ENCODE data around the gene ZNF182. TPM values are rescaled to one million over a fixed set of nuclear protein-coding genes. Genes with fewer than 3 reads are reported as not detected.
"Not testable (repeated sequence)": the region's sequence is repeated elsewhere in the genome, so short reads cannot be mapped to it uniquely, and the experiment has no call there.

ZNF182 gene
- polyA plus RNA-seq, 3 donors from 2014 or later = 1.9 to 5.3 TPM; not detected in 1

DNA sequence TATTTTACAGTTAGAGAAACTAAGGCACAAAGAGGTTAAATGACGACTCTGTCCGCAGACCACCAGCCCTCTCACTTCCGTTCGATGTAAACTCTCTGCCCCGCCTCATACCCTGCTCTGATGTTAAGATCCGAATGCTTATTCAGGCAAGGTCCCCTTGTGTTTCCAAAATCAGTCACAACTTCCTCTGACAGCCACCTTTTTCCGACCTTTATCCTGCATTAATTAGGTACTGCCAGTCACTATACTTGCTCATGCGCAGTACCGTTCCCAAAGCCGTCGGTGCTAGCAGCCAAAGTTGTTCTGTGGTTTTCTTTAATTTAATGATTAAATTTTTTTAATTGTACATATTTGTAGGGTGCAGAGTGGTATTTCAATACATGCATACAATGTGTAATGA lies 16.7 kb upstream of the ZNF182 start:
- Mint-ChIP-seq H3K27ac (peak overlapping the region; percentile 46 to 96 (median 82)), H3K4me1 (peaks cover 8 to 18% of the 10 kb centered on the region in 2 donors), H3K4me3 (peak overlapping the region; percentile 78 to 97 (median 92))
- H3K9me3 Mint-ChIP-seq; H3K36me3 Mint-ChIP-seq; H3K27me3 Mint-ChIP-seq (ENCODE audit: low read depth in 3 of 3): not testable (repeated sequence)
- peak in 1 of 3 donors; percentile 11 for DNase-seq

GRCh38 chrX:48019892-48020291 lies 16.1 kb upstream of the ZNF182 start:
- H3K9me3 Mint-ChIP-seq; DNase-seq; H3K36me3 Mint-ChIP-seq; H3K27me3 Mint-ChIP-seq (ENCODE audit: low read depth in 3 of 3): not testable (repeated sequence)
- Mint-ChIP-seq H3K27ac (peak overlapping the region in 1 of 6 donors; percentile 96), H3K4me3 (peak overlapping the region in 1 of 5 donors; percentile 97), H3K4me1 (peaks cover 8 to 18% of the 10 kb centered on the region in 2 donors)

DNA sequence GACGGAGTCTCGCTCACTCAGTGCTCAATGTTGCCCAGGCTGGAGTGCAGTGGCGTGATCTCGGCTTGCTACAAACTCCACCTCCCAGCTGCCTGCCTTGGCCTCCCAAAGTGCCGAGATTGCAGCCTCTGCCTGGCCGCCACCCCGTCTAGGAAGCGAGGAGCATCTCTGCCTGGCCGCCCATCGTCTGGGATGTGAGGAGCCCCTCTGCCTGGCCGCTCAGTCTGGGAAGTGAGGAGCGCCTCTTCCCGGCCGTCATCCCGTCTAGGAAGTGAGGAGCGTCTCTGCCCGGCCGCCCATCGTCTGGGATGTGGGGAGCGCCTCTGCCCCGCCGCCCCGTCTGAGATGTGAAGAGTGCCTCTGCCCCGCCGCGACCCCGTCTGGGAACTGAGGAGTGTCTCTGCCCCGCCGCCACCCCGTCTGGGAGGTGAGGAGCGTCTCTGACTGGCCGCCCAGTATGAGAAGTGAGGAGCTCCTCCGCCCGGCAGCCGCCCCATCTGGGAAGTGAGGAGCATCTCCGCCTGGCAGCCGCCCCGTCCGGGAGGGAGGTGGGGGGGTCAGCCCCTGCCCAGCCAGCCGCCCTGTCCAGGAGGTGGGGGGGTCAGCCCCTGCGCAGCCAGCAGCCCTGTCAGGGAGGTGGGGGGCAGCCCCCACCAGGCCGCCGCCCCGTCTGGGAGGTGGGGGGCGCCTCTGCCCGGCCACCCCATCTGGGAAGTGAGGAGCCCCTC lies 13.0 kb upstream of the ZNF182 start:
- H3K36me3 Mint-ChIP-seq; H3K27ac Mint-ChIP-seq; DNase-seq; H3K9me3 Mint-ChIP-seq; H3K27me3 Mint-ChIP-seq (ENCODE audit: low read depth in 3 of 3); H3K4me3 Mint-ChIP-seq: not testable (repeated sequence)
- peaks cover 8 to 16% of the 10 kb centered on the region in 2 donors for H3K4me1 Mint-ChIP-seq

DNA sequence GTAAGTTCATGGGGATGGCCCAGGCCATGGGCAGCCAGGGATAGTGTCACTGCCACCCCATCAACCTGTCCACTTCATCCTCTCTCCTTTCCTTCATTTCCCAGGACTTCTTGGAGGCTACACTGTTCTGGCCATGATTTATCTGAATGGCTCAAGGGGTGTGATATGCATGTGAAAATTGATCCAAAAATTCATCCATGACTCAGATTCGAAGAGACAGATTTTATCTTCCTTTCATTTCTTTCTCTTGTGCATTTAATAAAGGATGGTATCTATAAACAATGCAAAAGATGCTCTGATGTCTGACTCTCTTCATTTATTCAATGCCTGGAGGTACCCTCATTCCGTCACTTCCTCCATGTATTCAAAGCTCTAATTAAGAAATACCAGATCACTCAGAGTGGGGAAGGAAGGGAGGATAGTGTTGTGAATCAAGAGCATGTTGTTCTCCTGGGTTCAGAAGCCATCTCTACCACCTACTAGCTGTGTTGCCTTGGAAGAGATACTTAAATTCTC lies 5.7 kb upstream of the ZNF182 start:
- not testable (repeated sequence) for H3K36me3 Mint-ChIP-seq; H3K9me3 Mint-ChIP-seq; H3K4me3 Mint-ChIP-seq; DNase-seq; H3K27me3 Mint-ChIP-seq (ENCODE audit: low read depth in 3 of 3); H3K27ac Mint-ChIP-seq; H3K4me1 Mint-ChIP-seq

- not testable (repeated sequence) for H3K27ac Mint-ChIP-seq; DNase-seq; H3K9me3 Mint-ChIP-seq; H3K27me3 Mint-ChIP-seq (ENCODE audit: low read depth in 3 of 3); H3K36me3 Mint-ChIP-seq; H3K4me3 Mint-ChIP-seq
- H3K4me1 Mint-ChIP-seq = peaks cover 14 to 26% of the 10 kb centered on the region in 2 donors
Observed at GRCh38 chrX:48006688-48007087, 2.9 kb upstream of the ZNF182 start, which contains the start of gene SPACA5. Gene SPACA5, plus strand, starts transcription at chrX:48006988. Its CDS starts 815 bp downstream, at chrX:48007803.

GRCh38 chrX:48003367-48003757 lies 427 bp downstream of the ZNF182 start:
- peak overlapping the region; percentile 93 to 99 (median 96) for H3K27ac Mint-ChIP-seq
- DNase-seq = peak in 2 of 3 donors; percentile 14 to 22
- peaks cover 21 to 38% of the 10 kb centered on the region in 2 donors for H3K4me1 Mint-ChIP-seq
- H3K4me3 Mint-ChIP-seq = peak overlapping the region; percentile 91 to 95 (median 94)
- H3K27me3 Mint-ChIP-seq (ENCODE audit: low read depth in 3 of 3) = peaks cover 3 to 6% (median 4%) of the 10 kb centered on the region in 3 donors
- H3K36me3 Mint-ChIP-seq = no peaks in the 10 kb centered on the region
- H3K9me3 Mint-ChIP-seq = no peaks in the 10 kb centered on the region

DNA sequence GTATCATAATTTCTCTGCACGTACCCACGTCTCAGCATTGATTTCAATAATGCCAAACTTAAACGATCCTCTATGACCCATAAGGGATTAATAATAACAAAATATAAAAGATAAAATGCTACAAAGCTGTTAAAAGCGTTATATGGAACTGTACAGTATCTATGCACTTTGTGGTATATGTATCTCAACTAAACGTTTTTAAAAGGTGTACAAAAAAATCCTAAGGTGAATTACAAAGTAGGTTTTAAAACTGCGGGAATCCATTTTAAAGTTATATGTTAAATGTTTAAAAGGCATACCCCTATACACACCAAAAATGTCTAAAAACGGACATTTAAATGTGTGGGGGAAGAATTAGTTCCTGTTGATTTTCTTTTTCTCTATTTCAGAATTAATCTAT lies 860 bp downstream of the ZNF182 start:
- Mint-ChIP-seq H3K27ac (peak overlapping the region in 4 of 6 donors; percentile 53 to 93 (median 73)), H3K36me3 (no peaks in the 10 kb centered on the region)
- DNase-seq = no peak

DNA sequence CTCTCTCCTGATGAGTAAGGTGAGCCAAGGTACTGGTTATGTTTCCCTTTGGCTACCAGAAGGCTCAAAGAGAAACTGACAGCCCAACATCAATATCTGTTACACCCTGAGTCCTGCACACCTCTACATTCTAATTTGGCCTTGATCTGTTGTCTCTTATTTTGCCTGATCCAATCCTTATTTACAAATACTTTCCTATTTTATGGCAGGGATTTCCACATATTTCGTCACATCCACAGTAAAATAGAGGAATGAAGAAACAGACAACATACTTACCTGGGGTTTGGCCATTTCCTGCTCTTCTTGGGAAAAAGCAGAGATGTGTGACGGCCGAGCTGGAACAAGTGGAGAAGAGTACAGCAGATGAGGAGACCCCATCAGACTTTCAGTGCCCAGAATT lies 1.5 kb downstream of the ZNF182 start:
- Mint-ChIP-seq H3K27me3 (ENCODE audit: low read depth in 3 of 3) (peaks cover 3 to 6% (median 4%) of the 10 kb centered on the region in 3 donors), H3K4me1 (peaks cover 21 to 38% of the 10 kb centered on the region in 2 donors), H3K4me3 (peak overlapping the region in 3 of 5 donors; percentile 11 to 58 (median 51)), H3K36me3 (peaks cover 0 to under 1% (median 0%) of the 10 kb centered on the region in 3 donors), H3K27ac (peak overlapping the region in 5 of 6 donors; percentile 43 to 68 (median 58)), H3K9me3 (no peaks in the 10 kb centered on the region)
- DNase-seq = no peak

More for the DNA sequence above, 860 bp downstream of the ZNF182 start:
- Mint-ChIP-seq H3K27me3 (ENCODE audit: low read depth in 3 of 3) (peaks cover 3 to 6% (median 4%) of the 10 kb centered on the region in 3 donors), H3K4me3 (peak overlapping the region; percentile 35 to 95 (median 93)), H3K4me1 (peaks cover 21 to 38% of the 10 kb centered on the region in 2 donors), H3K9me3 (no peaks in the 10 kb centered on the region)

DNA sequence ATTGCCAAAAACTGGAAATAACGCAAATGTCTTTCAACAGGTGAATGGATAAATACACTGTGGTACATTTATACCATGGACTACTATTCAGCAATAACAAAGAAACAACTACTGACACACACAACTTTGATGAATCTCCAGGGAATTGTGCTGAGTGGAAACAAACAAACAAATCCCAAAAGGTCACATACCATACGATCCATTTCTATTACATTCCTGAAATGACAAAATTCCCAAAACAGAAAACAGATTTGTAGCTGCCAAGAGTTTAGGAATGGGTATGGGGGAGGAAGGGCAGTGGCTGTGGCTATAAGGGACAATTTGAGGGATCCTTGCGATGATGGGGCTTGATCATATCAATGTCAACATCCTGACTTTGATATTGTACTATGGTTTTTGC lies 2.5 kb downstream of the ZNF182 start:
- no peaks in the 10 kb centered on the region for H3K9me3 Mint-ChIP-seq

GRCh38 chrX:47992669-47993068 lies 11.1 kb downstream of the ZNF182 start:
- H3K4me3 Mint-ChIP-seq = no peak overlapping the region
- H3K27ac Mint-ChIP-seq = peak overlapping the region in 1 of 6 donors; percentile 49
- H3K9me3 Mint-ChIP-seq = peaks cover 0 to 1% (median 0%) of the 10 kb centered on the region in 6 donors
- H3K4me1 Mint-ChIP-seq = peaks cover 20 to 29% of the 10 kb centered on the region in 2 donors
- H3K36me3 Mint-ChIP-seq = peaks cover 4 to 14% (median 14%) of the 10 kb centered on the region in 3 donors
- H3K27me3 Mint-ChIP-seq (ENCODE audit: low read depth in 3 of 3) = peaks cover 2 to 10% (median 3%) of the 10 kb centered on the region in 3 donors
- no peak for DNase-seq

More for the DNA sequence above, 2.5 kb downstream of the ZNF182 start:
- peak overlapping the region in 4 of 6 donors; percentile 8 to 73 (median 60) for H3K27ac Mint-ChIP-seq
- DNase-seq = no peak
- peak overlapping the region in 1 of 5 donors; percentile 15 for H3K4me3 Mint-ChIP-seq
- peaks cover 3 to 6% (median 4%) of the 10 kb centered on the region in 3 donors for H3K27me3 Mint-ChIP-seq (ENCODE audit: low read depth in 3 of 3)
- peaks cover 21 to 38% of the 10 kb centered on the region in 2 donors for H3K4me1 Mint-ChIP-seq
- H3K36me3 Mint-ChIP-seq = peaks cover 0 to 9% (median 2%) of the 10 kb centered on the region in 3 donors

DNA sequence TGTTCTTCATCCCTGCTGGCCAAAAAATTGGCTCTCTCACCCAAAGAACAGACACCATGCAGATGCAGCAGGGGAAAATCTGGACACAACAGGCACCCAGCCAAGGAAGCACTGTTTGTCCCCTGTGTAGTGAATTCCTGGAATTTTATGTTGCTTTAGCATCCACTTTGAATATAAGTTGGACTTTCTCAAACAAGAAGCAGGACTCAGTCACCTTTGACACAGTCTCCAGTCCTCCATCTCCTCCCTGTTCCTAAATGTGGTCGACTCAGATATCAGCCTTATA lies 11.8 kb downstream of the ZNF182 start:
- Mint-ChIP-seq H3K4me3 (no peak overlapping the region), H3K9me3 (peaks cover 0 to 1% (median 0%) of the 10 kb centered on the region in 6 donors), H3K36me3 (peaks cover 4 to 21% (median 17%) of the 10 kb centered on the region in 3 donors), H3K4me1 (peaks cover 20 to 29% of the 10 kb centered on the region in 2 donors), H3K27ac (peak overlapping the region in 1 of 6 donors; percentile 33), H3K27me3 (ENCODE audit: low read depth in 3 of 3) (peaks cover 2 to 10% (median 3%) of the 10 kb centered on the region in 3 donors)
- DNase-seq = no peak

DNA sequence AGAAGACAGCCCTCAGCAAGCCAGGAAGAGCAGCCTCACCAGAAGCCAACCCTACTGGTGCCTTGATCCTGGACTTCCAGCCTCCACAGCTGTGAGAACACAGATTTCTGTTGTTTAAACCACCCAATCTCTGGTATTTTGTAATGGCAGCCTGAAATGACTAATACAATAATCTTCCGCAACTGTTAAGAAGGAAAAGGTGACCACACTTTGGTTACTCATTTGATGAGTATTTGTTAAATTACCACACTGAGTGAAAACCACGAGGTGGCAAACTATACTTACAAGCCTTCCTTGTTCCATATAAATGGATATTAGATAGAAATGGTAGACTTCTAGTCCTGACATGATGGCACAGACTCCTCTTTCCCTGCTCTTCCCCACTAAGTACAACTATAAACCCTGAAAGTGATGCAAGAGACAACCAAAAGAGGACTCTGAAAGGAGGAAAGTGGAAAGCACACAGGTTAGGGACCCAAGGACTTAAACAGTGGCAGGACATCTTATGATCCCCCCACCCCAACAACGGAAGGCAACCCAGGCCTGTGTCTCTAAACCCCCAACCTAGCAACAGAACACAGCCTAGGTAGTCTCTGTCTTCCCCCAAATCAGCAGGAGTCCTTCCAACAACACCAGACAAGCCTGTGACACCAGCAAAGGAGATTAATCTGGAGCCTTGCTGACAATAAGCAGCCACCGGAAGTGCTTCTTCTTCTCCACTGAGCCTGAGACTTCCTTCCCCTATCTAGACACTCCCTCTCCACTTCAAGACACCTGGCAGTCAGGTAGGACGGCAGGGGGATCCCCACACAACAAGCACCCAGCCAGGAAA lies 12.3 kb downstream of the ZNF182 start:
- Mint-ChIP-seq H3K4me1 (peaks cover 20 to 29% of the 10 kb centered on the region in 2 donors), H3K27me3 (ENCODE audit: low read depth in 3 of 3) (peaks cover 2 to 10% (median 3%) of the 10 kb centered on the region in 3 donors), H3K36me3 (peaks cover 5 to 26% (median 14%) of the 10 kb centered on the region in 3 donors), H3K4me3 (no peak overlapping the region), H3K9me3 (peaks cover 0 to 1% (median 0%) of the 10 kb centered on the region in 6 donors), H3K27ac (peak overlapping the region in 5 of 6 donors; percentile 13 to 45 (median 33))
- no peak for DNase-seq

GRCh38 chrX:47976254-47977151 lies 27.3 kb downstream of the ZNF182 start:
- H3K9me3 Mint-ChIP-seq = peaks cover 29 to 81% (median 66%) of the 10 kb centered on the region in 6 donors
- DNase-seq = no peak
- H3K4me1 Mint-ChIP-seq = no peaks in the 10 kb centered on the region
- H3K27ac Mint-ChIP-seq = no peak overlapping the region
- H3K27me3 Mint-ChIP-seq (ENCODE audit: low read depth in 3 of 3) = peaks cover 3 to 6% (median 3%) of the 10 kb centered on the region in 3 donors
- no peak overlapping the region for H3K4me3 Mint-ChIP-seq
- H3K36me3 Mint-ChIP-seq = peaks cover 40 to 67% (median 66%) of the 10 kb centered on the region in 3 donors
